NK-92 (cell line): ENCODE measurements around the gene ARHGAP6.

Experiments
- DNase-seq: peaks from one replicate; lab custom pipeline; 2025; ENCODE audit not compliant: unreplicated experiment; lab: John Stamatoyannopoulos, UW

Gene ARHGAP6

DNA sequence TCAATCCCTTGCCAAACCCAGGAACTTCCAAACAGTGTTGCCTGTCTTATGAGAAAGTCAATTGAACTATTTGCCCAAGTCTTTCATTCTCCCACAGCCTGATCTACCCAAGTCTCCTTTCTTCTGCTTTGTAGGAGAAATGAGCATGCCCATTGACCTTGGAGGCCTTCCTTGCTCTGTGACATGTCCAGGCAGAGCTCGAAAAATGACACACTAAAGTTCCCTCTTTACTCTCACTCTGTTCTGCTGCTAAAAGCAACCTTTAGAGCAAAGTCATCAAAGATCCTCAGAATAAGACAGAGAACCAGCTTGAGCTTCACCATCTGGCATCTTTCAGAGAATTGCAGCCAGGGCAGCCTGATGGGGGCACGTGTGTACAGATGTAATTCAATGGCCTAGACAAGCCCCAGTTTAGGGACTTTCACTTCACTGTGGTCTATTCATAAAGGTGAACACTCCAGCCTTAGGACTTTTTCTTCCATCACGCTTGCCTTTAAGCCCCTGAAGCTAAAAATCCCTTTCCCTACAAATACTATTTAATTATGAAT is 236.1 kb downstream of the ARHGAP6 start:
- no peak for DNase-seq

DNA sequence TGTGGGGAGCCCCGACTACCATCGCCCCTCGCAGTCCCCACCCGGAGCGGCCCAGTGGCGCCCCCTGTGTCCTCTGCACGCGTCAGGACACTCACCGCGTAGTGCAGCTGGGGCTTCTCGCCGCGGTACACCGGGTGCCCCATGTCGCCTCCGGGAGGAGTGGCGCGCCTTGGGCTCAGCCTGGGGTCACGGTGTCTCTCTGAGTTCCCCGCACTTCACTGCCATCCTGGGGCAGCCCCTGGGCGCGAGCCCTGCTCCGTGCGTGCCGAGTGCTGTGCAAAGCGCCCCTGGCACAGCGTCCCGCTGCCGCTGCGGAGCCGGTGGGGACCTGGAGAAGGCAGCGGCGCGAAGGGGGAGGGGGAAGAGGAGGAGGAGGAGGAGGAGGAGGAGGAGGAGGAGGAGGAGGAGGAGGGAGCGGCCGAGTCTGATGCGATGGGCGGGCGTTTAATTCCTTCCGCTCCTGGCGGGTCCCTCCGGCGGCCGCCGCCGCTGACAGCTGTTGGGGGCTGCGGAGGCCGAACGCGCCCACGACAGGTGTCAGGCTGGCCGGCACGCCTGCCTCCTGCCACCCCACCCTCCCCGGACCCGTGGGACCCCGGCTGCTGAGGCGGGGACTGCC is 238.2 kb downstream of the ARHGAP6 start:
- DNase-seq = no peak

DNA sequence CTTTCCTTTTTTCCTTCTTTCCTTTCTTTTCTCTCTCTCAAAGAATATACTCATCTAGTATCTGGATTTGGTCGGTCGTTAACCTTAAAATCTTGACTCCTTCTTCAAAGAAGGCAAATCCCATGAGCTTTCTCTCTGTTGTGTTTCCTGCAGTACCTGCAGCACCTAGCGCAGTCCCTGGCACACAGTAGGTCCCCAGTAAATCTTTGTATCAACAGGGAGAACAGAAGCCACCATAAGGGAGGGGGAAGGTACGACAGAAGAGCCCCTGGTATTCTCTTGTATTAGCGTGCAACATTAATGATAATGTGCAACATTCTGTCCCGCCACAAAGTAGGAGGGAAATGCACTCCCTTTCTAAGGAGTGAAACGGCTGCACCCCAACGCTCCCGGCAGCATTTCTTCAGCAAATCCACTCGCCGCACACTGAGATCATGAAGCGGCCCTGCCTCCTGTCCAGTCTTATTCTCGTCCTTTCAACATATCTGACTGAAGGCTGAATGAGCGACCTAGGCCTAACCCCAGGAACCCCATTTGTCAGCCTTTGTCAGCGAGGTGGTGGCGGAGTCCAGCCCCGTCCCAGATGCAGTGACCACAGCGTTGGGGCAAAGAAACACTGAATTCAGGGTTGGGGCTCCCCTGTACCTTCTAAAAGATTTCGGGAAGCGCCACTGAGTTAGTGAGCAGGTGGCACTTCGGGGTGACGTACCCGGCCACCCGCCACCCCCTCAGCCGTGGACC is 238.8 kb downstream of the ARHGAP6 start:
- no peak for DNase-seq

GRCh38 chrX:11424903-11425674 is 240.6 kb downstream of the ARHGAP6 start:
- DNase-seq = no peak

- no peak for DNase-seq
Measured at GRCh38 chrX:11423949-11424348, 241.8 kb downstream of the ARHGAP6 start.

DNA sequence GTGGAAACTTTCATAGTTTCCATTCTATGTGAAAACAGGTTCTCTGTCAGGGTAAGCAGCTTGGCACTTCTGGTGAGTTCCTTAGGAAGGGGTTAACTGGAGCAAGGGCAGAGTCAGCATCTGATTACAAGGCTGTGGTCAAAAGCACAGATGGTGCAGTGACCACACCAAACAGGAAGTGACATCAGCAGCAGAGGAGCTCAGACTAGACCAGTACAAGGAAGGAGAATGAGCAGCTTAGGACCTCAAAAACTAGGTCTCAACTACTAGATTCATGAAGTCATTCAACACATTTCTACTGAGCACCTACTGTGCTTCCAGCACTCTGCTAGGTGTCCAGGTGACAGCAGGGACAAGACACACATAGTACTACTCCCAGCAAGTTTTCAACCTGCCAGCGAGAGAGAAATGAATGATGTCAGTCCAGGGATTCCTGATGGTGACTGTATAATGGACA is 242.3 kb downstream of the ARHGAP6 start:
- no peak for DNase-seq

- no peak for DNase-seq
Measured at GRCh38 chrX:11422525-11422857, 243.2 kb downstream of the ARHGAP6 start.

- no peak for DNase-seq
Measured at GRCh38 chrX:11421805-11422524, 243.8 kb downstream of the ARHGAP6 start.

DNA sequence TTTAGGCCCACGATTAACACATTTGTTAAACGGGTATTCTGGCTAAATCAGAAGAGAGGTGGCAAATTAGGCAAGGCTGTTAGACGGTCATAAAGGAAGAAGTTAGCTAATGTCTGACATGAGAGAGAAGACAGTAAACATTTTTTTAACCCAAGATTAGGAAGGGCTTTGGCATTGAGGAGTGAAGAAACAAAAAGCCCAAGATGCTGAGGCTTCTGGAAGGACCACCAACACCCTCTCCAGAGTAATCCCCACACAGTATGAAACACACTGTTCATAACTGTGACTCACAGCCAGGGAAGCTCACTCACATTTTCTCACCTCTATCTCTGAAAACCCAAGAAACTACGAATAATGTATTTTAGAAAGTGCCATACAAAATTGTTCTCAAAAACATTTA is 244.9 kb downstream of the ARHGAP6 start:
- no peak for DNase-seq

GRCh38 chrX:11419102-11419501 is 246.6 kb downstream of the ARHGAP6 start:
- no peak for DNase-seq

- DNase-seq = no peak
Measured at GRCh38 chrX:11416600-11416999, 249.1 kb downstream of the ARHGAP6 start.

GRCh38 chrX:11414091-11414490 is 251.6 kb downstream of the ARHGAP6 start:
- no peak for DNase-seq

GRCh38 chrX:11412715-11413623 is 252.8 kb downstream of the ARHGAP6 start:
- DNase-seq = no peak

- DNase-seq = no peak
Measured at GRCh38 chrX:11409957-11410356, 255.8 kb downstream of the ARHGAP6 start.

GRCh38 chrX:11408783-11409182 is 256.9 kb downstream of the ARHGAP6 start:
- DNase-seq = no peak

- no peak for DNase-seq
Measured at GRCh38 chrX:11408109-11408405, 257.7 kb downstream of the ARHGAP6 start.

GRCh38 chrX:11407331-11408108 is 258.2 kb downstream of the ARHGAP6 start:
- no peak for DNase-seq

GRCh38 chrX:11406109-11406765 is 259.5 kb downstream of the ARHGAP6 start:
- no peak for DNase-seq

DNA sequence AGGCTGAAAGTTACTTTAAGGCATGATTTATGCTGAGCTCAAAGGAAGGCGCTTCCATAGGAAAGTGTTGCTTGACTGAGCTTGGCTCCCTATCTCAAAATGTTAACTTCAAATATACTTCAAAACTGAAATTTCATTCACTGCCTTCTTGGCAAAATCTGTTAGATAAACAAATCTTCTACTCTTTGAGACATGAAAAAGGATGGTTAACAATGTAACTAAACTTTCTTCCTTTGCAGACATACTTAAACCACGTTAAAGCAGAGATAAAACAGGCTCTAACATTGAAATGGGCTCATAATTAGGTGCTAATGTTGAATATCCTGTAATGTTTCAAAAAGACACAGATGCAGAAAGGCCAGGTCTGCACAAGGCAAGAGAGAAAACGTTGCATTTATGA is 262.1 kb downstream of the ARHGAP6 start:
- DNase-seq = no peak
